Neuronal stem cell (in vitro differentiated cells): ENCODE results near the gene NOP16.

ENCODE experiments used
- DNase-seq: peaks from one replicate; pipeline ENCODE4 v3.0.0-alpha.2; 2013; ENCODE audit warnings: low spot score
- H2AFZ ChIP-seq: one replicate; pipeline ENCODE4 v1.6.1; 2013; ENCODE audit warnings: mild to moderate bottlenecking, low read length, inconsistent platforms
- H2AK5ac ChIP-seq: 2 replicates; pipeline ENCODE4 v1.6.1; 2013; ENCODE audit warnings: low read depth, mild to moderate bottlenecking, inconsistent platforms, low read length, moderate library complexity, mixed read lengths
- H2BK120ac ChIP-seq: 2 replicates; pipeline ENCODE4 v1.6.1; 2013; ENCODE audit warnings: low read depth, mild to moderate bottlenecking, inconsistent platforms, low read length, moderate library complexity, mixed read lengths
- H2BK12ac ChIP-seq: one replicate; pipeline ENCODE4 v1.6.1; 2013; ENCODE audit warnings: low read length, inconsistent platforms
- H2BK15ac ChIP-seq: 2 replicates; pipeline ENCODE4 v1.6.1; 2013; ENCODE audit warnings: mild to moderate bottlenecking, low read length, inconsistent platforms, mixed read lengths
- H2BK5ac ChIP-seq: one replicate; pipeline ENCODE4 v1.6.1; 2013; ENCODE audit warnings: inconsistent platforms, mild to moderate bottlenecking, low read length, moderate library complexity
- H3K14ac ChIP-seq: one replicate; pipeline ENCODE4 v1.6.1; 2013; ENCODE audit warnings: low read length, inconsistent platforms
- H3K18ac ChIP-seq: 2 replicates; pipeline ENCODE4 v1.6.1; 2013; ENCODE audit warnings: low read length, inconsistent platforms
- H3K23ac ChIP-seq: 2 replicates; pipeline ENCODE4 v1.6.1; 2013; ENCODE audit warnings: low read depth, mild to moderate bottlenecking, mixed read lengths, low read length, inconsistent platforms; ENCODE audit not compliant: poor library complexity
- H3K27ac ChIP-seq: replicated peaks from 3 replicates; pipeline ENCODE4 v1.5.1; 2013; ENCODE audit warnings: low read length, inconsistent platforms
- H3K27me3 ChIP-seq, 3 experiments: 2 replicates each; pipeline ENCODE4 v1.6.1; 2013; ENCODE audit warnings: low read length in 3 of 3, mild to moderate bottlenecking in 2 of 3, inconsistent platforms in 1 of 3, low read depth in 1 of 3, mixed read lengths in 1 of 3, moderate library complexity in 1 of 3; ENCODE audit not compliant: control insufficient read depth in 3 of 3, insufficient read depth in 3 of 3
- H3K36me3 ChIP-seq, 2 donors: replicated peaks in 1 of 2; 2 replicates each; pipeline ENCODE4 v1.6.1; 2013; ENCODE audit warnings: low read length in 2 of 2; ENCODE audit not compliant: control insufficient read depth in 2 of 2, insufficient read depth in 2 of 2
- H3K4ac ChIP-seq: 2 replicates; pipeline ENCODE4 v1.6.1; 2013; ENCODE audit warnings: inconsistent platforms, mild to moderate bottlenecking, low read length, moderate library complexity
- H3K4me1 ChIP-seq, 2 donors: 1 replicate in 1 of 2; 2 replicates in 1 of 2; pipeline ENCODE4 v1.6.1; 2013; ENCODE audit warnings: low read length in 2 of 2, low read depth in 1 of 2; ENCODE audit not compliant: control insufficient read depth in 2 of 2, insufficient read depth in 1 of 2
- H3K4me2 ChIP-seq: one replicate; pipeline ENCODE4 v1.6.1; 2013; ENCODE audit warnings: mild to moderate bottlenecking, low read length, inconsistent platforms; ENCODE audit not compliant: insufficient read depth, poor library complexity, severe bottlenecking
- H3K4me3 ChIP-seq, 2 donors: 2 replicates each; pipeline ENCODE4 v1.5.1; 2013; ENCODE audit warnings: low read length in 2 of 2, mild to moderate bottlenecking in 2 of 2, inconsistent platforms in 1 of 2, moderate library complexity in 1 of 2
- H3K79me1 ChIP-seq: one replicate; pipeline ENCODE4 v1.6.1; 2013; ENCODE audit warnings: low read depth, mild to moderate bottlenecking, inconsistent platforms, low read length, moderate library complexity
- H3K9ac ChIP-seq: one replicate; pipeline ENCODE4 v1.6.1; 2013; ENCODE audit warnings: mild to moderate bottlenecking, low read depth, low read length, inconsistent platforms; ENCODE audit not compliant: poor library complexity
- H3K9me3 ChIP-seq, 2 donors: replicated peaks in 1 of 2; 2 replicates each; pipeline versions ENCODE3 to v1.6.1; 2013; ENCODE audit warnings: low read length in 2 of 2, mild to moderate bottlenecking in 2 of 2, inconsistent platforms in 1 of 2, low read depth in 1 of 2, mixed read lengths in 1 of 2, moderate library complexity in 1 of 2; ENCODE audit not compliant: control insufficient read depth in 2 of 2, insufficient read depth in 1 of 2
- H4K8ac ChIP-seq: one replicate; pipeline ENCODE4 v1.6.1; 2013; ENCODE audit warnings: low read depth, mild to moderate bottlenecking, inconsistent platforms, low read length, moderate library complexity
- H4K91ac ChIP-seq: one replicate; pipeline ENCODE4 v1.6.1; 2013; ENCODE audit warnings: low read length, low read depth, mild to moderate bottlenecking, inconsistent platforms; ENCODE audit not compliant: poor library complexity
- WGBS, 2 donors: extraction: QIAGEN DNeasy Blood & Tissue Kit; methylation state at CpG; one replicate each; pipeline ENCODE4 v1.1.7; 2013; ENCODE audit warnings: missing lambda C conversion rate in 2 of 2, mixed read lengths in 1 of 2; ENCODE audit not compliant: insufficient read length in 2 of 2, insufficient replicate concordance in 1 of 2; ENCODE audit errors: extremely low coverage in 2 of 2; 5-methylcytosine and 5-hydroxymethylcytosine counted together

Gene NOP16

GRCh38 chr5:176361437-176362232, 26.8 kb downstream of the NOP16 start, which contains the start of gene KIAA1191:
Gene KIAA1191, minus strand, starts transcription at chr5:176361764. Its CDS starts 2,256 bp downstream, at chr5:176359508.
- Histone ChIP-seq H3K4me1 (peaks cover 5 to 11% of the 10 kb centered on the region in 2 donors), H2BK15ac (peak within 1 kb of the TSS; percentile 58), H3K9ac (peak within 1 kb of the TSS; percentile 95), H3K27me3 (peaks cover 0 to 26% (median 20%) of the 10 kb centered on the region in 3 experiments), H3K4ac (peak within 1 kb of the TSS; percentile 76), H3K18ac (peak within 1 kb of the TSS; percentile 98), H3K4me2 (peak within 1 kb of the TSS; percentile 92), H2BK5ac (peak within 1 kb of the TSS; percentile 99), H2BK12ac (no peak within 1 kb of the TSS), H3K27ac (peak within 1 kb of the TSS; percentile 67), H3K79me1 (peaks cover 9% of the 10 kb centered on the region), H3K36me3 (peaks cover 8 to 31% of the 10 kb centered on the region in 2 donors), H2AFZ (peak within 1 kb of the TSS; percentile 98), H4K91ac (no peak within 1 kb of the TSS), H4K8ac (peak within 1 kb of the TSS; percentile 82), H2BK120ac (no peak within 1 kb of the TSS), H3K4me3 (peak within 1 kb of the TSS; percentile 90 to 96), H3K23ac (peak within 1 kb of the TSS; percentile 81), H3K9me3 (peaks cover 3 to 4% of the 10 kb centered on the region in 2 donors), H2AK5ac (peak within 1 kb of the TSS; percentile 81), H3K14ac (peak within 1 kb of the TSS; percentile 38)
- peak; percentile 79 for DNase-seq
- WGBS, 2 donors = no CpG with 5 or more reads among the region's 56 CpGs

DNA sequence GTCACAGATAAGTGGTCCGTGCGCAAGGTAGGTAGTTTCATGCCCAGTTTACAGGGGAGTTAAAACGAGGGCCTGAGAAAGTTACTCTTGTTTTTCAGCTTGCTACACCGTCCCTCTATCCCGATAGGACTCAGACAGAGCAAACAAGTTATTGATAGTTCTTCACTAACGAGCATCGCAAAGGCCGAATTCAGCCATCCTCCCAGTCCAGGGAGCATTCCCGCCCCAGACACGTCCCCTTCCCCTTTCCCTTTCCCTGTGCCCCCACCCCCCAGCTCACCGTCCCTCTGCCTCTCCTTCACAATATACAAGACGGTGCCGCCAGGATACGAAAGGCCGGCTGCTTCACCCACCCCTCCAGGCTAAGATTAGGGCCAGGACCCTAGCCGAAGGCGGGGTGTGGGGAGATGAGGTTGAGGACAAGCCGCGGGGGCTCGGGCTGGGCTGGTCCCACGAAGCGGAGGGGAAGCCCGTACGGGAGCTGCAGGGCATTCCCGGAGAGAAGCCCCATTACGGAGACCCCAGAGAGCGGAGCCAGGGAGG, 27.4 kb downstream of the NOP16 start:
- peaks cover 10 to 33% of the 10 kb centered on the region in 2 donors for H3K36me3 ChIP-seq
- peaks cover 9% of the 10 kb centered on the region for H3K79me1 ChIP-seq
- peak overlapping the region; percentile 58 for H2BK15ac ChIP-seq
- peak overlapping the region; percentile 98 for H2AFZ ChIP-seq
- peak overlapping the region; percentile 81 for H2AK5ac ChIP-seq
- H3K27ac ChIP-seq = peak overlapping the region; percentile 67
- H4K8ac ChIP-seq = peak overlapping the region; percentile 82
- no peak overlapping the region for H2BK12ac ChIP-seq
- peak overlapping the region; percentile 38 for H3K14ac ChIP-seq
- peak overlapping the region; percentile 99 for H2BK5ac ChIP-seq
- peaks cover 3 to 4% of the 10 kb centered on the region in 2 donors for H3K9me3 ChIP-seq
- H3K4me1 ChIP-seq = peaks cover 2 to 7% of the 10 kb centered on the region in 2 donors
- no CpG with 5 or more reads among the region's 27 CpGs for WGBS, 2 donors
- peak overlapping the region; percentile 95 for H3K9ac ChIP-seq
- DNase-seq = peak; percentile 27
- H3K4me3 ChIP-seq = peak overlapping the region; percentile 90 to 96
- H2BK120ac ChIP-seq = no peak overlapping the region
- no peak overlapping the region for H4K91ac ChIP-seq
- H3K4me2 ChIP-seq = peak overlapping the region; percentile 80
- H3K4ac ChIP-seq = peak overlapping the region; percentile 76
- H3K18ac ChIP-seq = peak overlapping the region; percentile 98
- H3K23ac ChIP-seq = peak overlapping the region; percentile 81
- peaks cover 0 to 20% (median 20%) of the 10 kb centered on the region in 3 experiments for H3K27me3 ChIP-seq

GRCh38 chr5:176359658-176360057, 28.7 kb downstream of the NOP16 start:
- Histone ChIP-seq H3K4me2 (no peak overlapping the region), H2BK5ac (no peak overlapping the region), H3K4me3 (no peak overlapping the region), H3K27ac (no peak overlapping the region), H2BK12ac (no peak overlapping the region), H2BK15ac (no peak overlapping the region), H3K36me3 (peaks cover 16 to 46% of the 10 kb centered on the region in 2 donors), H3K9ac (no peak overlapping the region), H3K23ac (no peak overlapping the region), H2AFZ (no peak overlapping the region), H4K91ac (no peak overlapping the region), H3K9me3 (peaks cover 3 to 4% of the 10 kb centered on the region in 2 donors), H3K4ac (no peak overlapping the region), H3K4me1 (peaks cover 2 to 4% of the 10 kb centered on the region in 2 donors), H4K8ac (no peak overlapping the region), H3K14ac (no peak overlapping the region), H2AK5ac (no peak overlapping the region), H3K27me3 (peaks cover 0 to 16% (median 16%) of the 10 kb centered on the region in 3 experiments), H2BK120ac (no peak overlapping the region), H3K79me1 (peaks cover 12% of the 10 kb centered on the region), H3K18ac (no peak overlapping the region)
- WGBS, 2 donors = no CpG with 5 or more reads among the region's 4 CpGs
- DNase-seq = no peak

DNA sequence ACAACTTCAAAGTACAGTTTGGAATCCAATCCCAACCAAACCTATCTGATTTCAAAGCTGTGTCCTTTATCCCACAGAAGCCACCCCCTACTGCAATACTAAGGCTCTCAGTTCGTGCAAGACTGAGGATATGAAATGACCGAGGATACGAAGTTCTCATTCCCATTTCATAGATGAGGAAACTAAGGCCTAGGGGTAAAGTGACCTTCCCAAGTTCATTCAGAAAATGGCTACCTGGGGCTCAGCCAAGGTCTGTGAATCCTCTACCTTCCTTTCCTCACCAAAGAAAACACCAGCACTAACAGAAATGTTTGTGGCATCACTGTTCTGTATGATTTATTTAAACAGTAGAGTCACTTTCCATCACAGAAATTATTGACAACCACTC, 32.2 kb downstream of the NOP16 start:
- Histone ChIP-seq H3K9me3 (peaks cover 3 to 4% of the 10 kb centered on the region in 2 donors), H3K9ac (no peak overlapping the region), H3K18ac (no peak overlapping the region), H3K27me3 (no peaks in the 10 kb centered on the region), H2BK15ac (no peak overlapping the region), H2BK12ac (no peak overlapping the region), H3K14ac (no peak overlapping the region), H3K27ac (no peak overlapping the region), H3K36me3 (peaks cover 31 to 81% of the 10 kb centered on the region in 2 donors), H3K23ac (no peak overlapping the region), H2BK120ac (no peak overlapping the region), H3K4me3 (no peak overlapping the region), H2AK5ac (no peak overlapping the region), H4K8ac (no peak overlapping the region), H4K91ac (no peak overlapping the region), H2BK5ac (no peak overlapping the region), H3K79me1 (peaks cover 19% of the 10 kb centered on the region), H3K4me1 (peaks cover 1 to 2% of the 10 kb centered on the region in 2 donors), H3K4me2 (no peak overlapping the region), H3K4ac (no peak overlapping the region), H2AFZ (no peak overlapping the region)
- DNase-seq = no peak
- WGBS, 2 donors = no CpG with 5 or more reads among the region's 3 CpGs
